Activated naive CD4-positive, alpha-beta T cell treated with anti-CD3 and anti-CD28 coated beads, Interleukin-2, amount 50 U/mL, for 72 hours (primary cell): Measurements from ENCODE around the gene RERE. TPM values are rescaled to one million over a fixed set of nuclear protein-coding genes. Genes with fewer than 3 reads are reported as not detected.
"Not testable (repeated sequence)": the region's sequence is repeated elsewhere in the genome, so short reads cannot be mapped to it uniquely, and the experiment has no call there.

Experiments used
- ATAC-seq, 2 donors: fragments of 150-1000 bp; cut with Tn5 transposase; 2 replicates each; pipeline ENCODE4 v1.10.0; 2021; ENCODE audit warnings: mild to moderate bottlenecking in 2 of 2, moderate library complexity in 2 of 2
- DNase-seq, 2 donors: peaks; one replicate each; pipeline ENCODE4 v3.0.0; 2021 to 2022; ENCODE audit warnings: low spot score in 2 of 2
- H3K27ac Mint-ChIP-seq, 2 donors: one replicate each; pipeline ENCODE4 v1.8.0; 2022; ENCODE audit warnings: mild to moderate bottlenecking in 2 of 2, mixed read lengths in 2 of 2
- H3K36me3 Mint-ChIP-seq, 2 donors: one replicate each; pipeline ENCODE4 v1.8.0; 2022; ENCODE audit warnings: mixed read lengths in 2 of 2
- H3K9me3 Mint-ChIP-seq, 2 donors: one replicate each; pipeline ENCODE4 v1.8.0; 2022; ENCODE audit warnings: mixed read lengths in 2 of 2
- total RNA-seq, 2 donors: library from RNA; stranded (reverse); gene quantifications; one replicate each; pipeline ENCODE4 v1.2.3, GENCODE V29; 2022

Gene RERE
- total RNA-seq, 2 donors from 2014 or later, result 51.8 to 72.1 TPM

- no peak for ATAC-seq
- no peak for DNase-seq
- Mint-ChIP-seq H3K9me3 (peaks cover 0 to 9% of the 10 kb centered on the region in 2 donors), H3K27ac (no peak overlapping the region), H3K36me3 (peaks cover 0 to 15% of the 10 kb centered on the region in 2 donors)
Measured at GRCh38 chr1:8595332-8595731, 222.1 kb downstream of the RERE start.

- not testable (repeated sequence) for ATAC-seq, H3K27ac Mint-ChIP-seq, DNase-seq, H3K9me3 Mint-ChIP-seq
- H3K36me3 Mint-ChIP-seq, result peaks cover 0 to 15% of the 10 kb centered on the region in 2 donors
Measured at GRCh38 chr1:8593292-8593691, 224.1 kb downstream of the RERE start.

GRCh38 chr1:8591569-8591968, 225.9 kb downstream of the RERE start:
- peaks cover 0 to 15% of the 10 kb centered on the region in 2 donors for H3K36me3 Mint-ChIP-seq
- H3K9me3 Mint-ChIP-seq, result peaks cover 0 to 9% of the 10 kb centered on the region in 2 donors
- DNase-seq (no peak), ATAC-seq (no peak)
- H3K27ac Mint-ChIP-seq, result no peak overlapping the region

DNA sequence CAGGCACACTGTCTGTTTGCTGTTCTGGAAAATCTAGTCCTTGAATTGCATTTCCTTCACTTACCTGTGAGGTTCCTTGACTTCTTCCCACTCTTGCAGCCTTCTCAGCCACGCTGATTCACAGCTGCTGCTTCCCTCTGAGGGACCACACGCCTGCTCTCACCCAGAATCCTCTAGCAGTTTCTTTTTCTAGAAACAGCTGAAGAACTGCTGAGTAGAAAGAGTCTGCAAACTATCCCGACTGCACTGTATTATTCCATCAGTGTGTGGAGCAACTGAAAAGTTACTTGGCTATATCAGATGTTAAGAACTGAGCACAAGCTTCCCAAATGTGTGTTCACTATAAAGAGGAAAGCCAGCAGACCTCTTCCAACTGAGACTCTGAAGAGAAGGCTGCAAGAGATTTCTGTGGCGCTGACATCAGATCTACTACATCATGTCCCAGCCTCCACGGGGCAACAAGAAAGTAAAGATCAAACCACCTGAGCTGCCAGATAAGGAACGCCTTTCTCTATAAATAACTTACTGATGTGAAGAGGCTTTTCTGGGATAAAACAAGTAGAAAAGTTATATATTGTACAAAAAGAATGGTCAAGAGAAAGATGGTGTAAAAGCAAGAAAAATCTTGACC, 226.6 kb downstream of the RERE start:
- Mint-ChIP-seq H3K27ac (no peak overlapping the region), H3K36me3 (peaks cover 0 to 15% of the 10 kb centered on the region in 2 donors), H3K9me3 (peaks cover 0 to 9% of the 10 kb centered on the region in 2 donors)
- peak in 1 of 2 donors; percentile 39 for ATAC-seq
- no peak for DNase-seq

- Mint-ChIP-seq H3K9me3 (peaks cover 0 to 9% of the 10 kb centered on the region in 2 donors), H3K36me3 (peaks cover 0 to 15% of the 10 kb centered on the region in 2 donors), H3K27ac (no peak overlapping the region)
- no peak for DNase-seq
- no peak for ATAC-seq
Measured at GRCh38 chr1:8589571-8589970, 227.9 kb downstream of the RERE start.

GRCh38 chr1:8587784-8588183, 229.7 kb downstream of the RERE start:
- Mint-ChIP-seq H3K27ac (no peak overlapping the region), H3K9me3 (peaks cover 0 to under 1% of the 10 kb centered on the region in 2 donors), H3K36me3 (peaks cover 0 to under 1% of the 10 kb centered on the region in 2 donors)
- ATAC-seq (peak; percentile 29 to 86), DNase-seq (no peak)

- H3K9me3 Mint-ChIP-seq, result no peaks in the 10 kb centered on the region
- ATAC-seq (no peak), DNase-seq (no peak)
- H3K27ac Mint-ChIP-seq, result no peak overlapping the region
- H3K36me3 Mint-ChIP-seq, result no peaks in the 10 kb centered on the region
Measured at GRCh38 chr1:8586438-8586837, 231.0 kb downstream of the RERE start.

DNA sequence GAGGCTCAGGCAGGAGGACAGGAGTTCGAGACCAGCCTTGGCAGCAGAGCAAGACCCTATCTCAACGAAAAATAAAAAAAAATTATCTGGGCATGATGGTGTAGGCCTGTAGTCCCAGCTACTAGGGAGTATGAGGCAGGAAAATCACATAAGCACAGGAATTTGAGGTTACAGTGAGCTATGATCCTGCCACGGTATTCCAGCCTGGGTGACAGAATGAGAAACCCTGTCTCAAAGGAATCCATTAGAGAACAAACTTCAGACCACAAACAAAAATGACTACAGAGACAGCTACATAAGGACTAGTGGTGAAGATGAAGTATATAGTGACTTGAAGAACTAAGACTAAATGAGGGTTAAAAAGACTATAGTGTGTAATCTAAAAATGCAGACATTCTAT, 233.1 kb downstream of the RERE start:
- H3K9me3 Mint-ChIP-seq, result no peaks in the 10 kb centered on the region
- ATAC-seq (no peak), DNase-seq (no peak)
- no peaks in the 10 kb centered on the region for H3K36me3 Mint-ChIP-seq
- H3K27ac Mint-ChIP-seq, result no peak overlapping the region

DNA sequence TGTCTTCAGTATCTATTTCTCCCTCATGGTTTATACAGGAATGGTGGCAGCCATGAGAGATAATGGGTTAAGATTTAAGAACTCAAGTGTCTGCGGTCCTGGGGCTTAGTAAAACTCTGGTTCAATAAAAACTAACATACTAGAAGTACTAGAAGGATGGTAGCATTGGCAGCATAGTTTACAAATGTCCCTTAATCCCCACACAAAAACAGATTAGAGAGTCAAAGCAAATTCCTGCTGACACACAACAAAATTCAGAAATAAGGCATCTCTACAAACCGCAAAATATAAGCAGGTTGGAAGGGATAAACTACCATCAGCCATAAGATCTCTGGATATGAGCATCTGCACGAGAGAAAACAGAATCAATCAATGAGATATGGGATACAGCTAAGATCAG, 234.4 kb downstream of the RERE start:
- H3K9me3 Mint-ChIP-seq, result no peaks in the 10 kb centered on the region
- H3K27ac Mint-ChIP-seq, result no peak overlapping the region
- no peak for DNase-seq
- no peak for ATAC-seq
- H3K36me3 Mint-ChIP-seq, result no peaks in the 10 kb centered on the region

DNA sequence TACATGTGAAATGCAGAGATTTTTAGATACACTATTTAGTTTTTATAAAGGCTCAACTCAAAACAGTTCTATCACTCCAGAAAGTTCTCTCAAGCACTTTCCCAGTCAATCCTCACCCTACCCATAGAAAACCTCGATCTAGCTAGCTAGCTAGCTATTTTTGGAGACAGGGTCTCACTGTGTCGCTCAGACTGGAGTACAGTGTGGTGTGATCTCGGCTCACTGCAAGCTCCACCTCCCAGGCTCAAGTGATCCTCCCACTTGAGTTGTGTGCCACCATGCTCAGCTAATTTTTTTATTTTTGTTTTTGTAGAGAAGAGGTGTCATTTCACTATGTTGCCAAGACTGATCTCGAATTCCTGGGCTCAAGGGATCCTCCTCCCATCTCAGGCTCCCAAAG, 236.9 kb downstream of the RERE start:
- no peak for DNase-seq
- no peaks in the 10 kb centered on the region for H3K9me3 Mint-ChIP-seq

DNA sequence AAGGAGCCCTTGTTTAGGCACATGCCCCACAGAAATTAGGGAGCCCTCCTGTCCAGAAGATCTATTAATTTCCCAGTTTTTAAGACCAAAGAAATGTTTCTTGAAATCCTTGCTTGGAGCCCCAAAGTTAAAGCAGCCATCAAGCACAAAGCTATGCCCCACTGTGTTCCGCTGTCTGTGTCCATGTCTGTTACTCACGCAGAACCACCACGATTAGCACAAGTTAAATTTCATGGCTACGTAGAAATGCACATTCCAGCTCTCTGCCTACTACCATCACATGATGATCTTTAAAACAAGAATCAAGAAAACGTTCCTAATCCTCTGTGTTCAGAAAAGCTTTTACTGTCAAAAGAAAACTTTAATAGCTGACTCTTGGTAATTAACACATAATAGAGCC, 238.5 kb downstream of the RERE start:
- no peak for ATAC-seq
- no peak for DNase-seq
- H3K36me3 Mint-ChIP-seq, result peaks cover 0 to 7% of the 10 kb centered on the region in 2 donors
- no peak overlapping the region for H3K27ac Mint-ChIP-seq
- no peaks in the 10 kb centered on the region for H3K9me3 Mint-ChIP-seq

More for the DNA sequence above, 236.9 kb downstream of the RERE start:
- no peak for ATAC-seq
- peaks cover 0 to 7% of the 10 kb centered on the region in 2 donors for H3K36me3 Mint-ChIP-seq
- H3K27ac Mint-ChIP-seq, result no peak overlapping the region

- ATAC-seq, result no peak
- Mint-ChIP-seq H3K27ac (no peak overlapping the region), H3K36me3 (peaks cover 0 to 7% of the 10 kb centered on the region in 2 donors), H3K9me3 (no peaks in the 10 kb centered on the region)
- DNase-seq, result no peak
Measured at GRCh38 chr1:8578132-8578877, 239.1 kb downstream of the RERE start.

DNA sequence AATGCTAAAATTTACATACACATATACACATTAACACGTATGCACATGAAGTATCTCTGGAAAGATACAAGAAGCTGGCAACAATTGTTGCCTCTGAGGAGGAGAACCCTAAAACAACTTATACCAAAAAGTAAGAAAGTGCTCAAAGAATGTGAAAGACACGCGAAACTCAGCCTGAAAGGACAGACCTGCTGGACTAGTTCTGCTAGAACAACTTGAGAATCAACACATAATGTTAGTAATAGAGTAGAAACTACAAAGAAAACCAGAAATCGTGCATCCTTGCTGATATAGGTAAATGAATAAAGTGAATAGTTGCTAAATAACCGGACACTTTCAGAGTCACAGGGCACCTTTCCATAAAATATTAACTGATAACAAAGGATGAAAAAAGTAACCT, 242.5 kb downstream of the RERE start:
- no peaks in the 10 kb centered on the region for H3K9me3 Mint-ChIP-seq
- H3K27ac Mint-ChIP-seq, result no peak overlapping the region
- peaks cover 0 to 7% of the 10 kb centered on the region in 2 donors for H3K36me3 Mint-ChIP-seq
- ATAC-seq, result no peak
- DNase-seq, result no peak

DNA sequence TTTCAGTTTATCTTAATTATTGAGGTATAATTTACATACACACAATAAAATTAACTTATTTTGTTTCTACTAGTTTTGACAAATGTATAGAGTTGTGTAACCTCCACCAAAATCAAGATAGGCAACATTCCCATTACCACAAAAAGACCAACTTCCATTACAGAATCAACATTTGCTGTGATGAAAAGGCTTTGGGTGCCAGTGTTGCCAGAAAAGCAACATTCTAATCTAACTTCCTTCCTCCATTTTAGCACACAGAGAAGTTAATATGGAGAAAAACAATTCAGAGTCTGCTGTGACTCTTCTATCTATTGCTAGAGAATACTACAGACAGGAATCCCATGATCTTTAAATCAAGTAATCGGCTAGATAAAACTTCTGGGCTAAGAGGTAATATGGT, 245.3 kb downstream of the RERE start:
- no peak for DNase-seq
- Mint-ChIP-seq H3K9me3 (no peaks in the 10 kb centered on the region), H3K27ac (no peak overlapping the region), H3K36me3 (peaks cover 0 to under 1% of the 10 kb centered on the region in 2 donors)
- no peak for ATAC-seq

GRCh38 chr1:8571200-8571984, 246.0 kb downstream of the RERE start:
- DNase-seq (no peak), ATAC-seq (no peak)
- H3K36me3 Mint-ChIP-seq, result no peaks in the 10 kb centered on the region
- H3K27ac Mint-ChIP-seq, result no peak overlapping the region
- no peaks in the 10 kb centered on the region for H3K9me3 Mint-ChIP-seq

GRCh38 chr1:8570465-8570864, 247.0 kb downstream of the RERE start:
- H3K36me3 Mint-ChIP-seq, result no peaks in the 10 kb centered on the region

GRCh38 chr1:8569242-8569641, 248.2 kb downstream of the RERE start:
- no peak overlapping the region for H3K27ac Mint-ChIP-seq
- H3K36me3 Mint-ChIP-seq, result no peaks in the 10 kb centered on the region
- no peak for DNase-seq
- no peak for ATAC-seq
- H3K9me3 Mint-ChIP-seq, result no peaks in the 10 kb centered on the region

More at GRCh38 chr1:8570465-8570864, 247.0 kb downstream of the RERE start:
- no peak for DNase-seq
- no peaks in the 10 kb centered on the region for H3K9me3 Mint-ChIP-seq
- ATAC-seq, result no peak
- H3K27ac Mint-ChIP-seq, result no peak overlapping the region
